ENCODE results near the gene GAGE1. TPM values are rescaled to one million over a fixed set of nuclear protein-coding genes. Genes with fewer than 3 reads are reported as not detected.

GAGE1 gene
- total and polyA plus RNA-seq, 9 of the 15 experiments (the other 6 are each of a cell fraction or from before 2014, with no cell fraction given): 204 to 1,651 (median 472) TPM

DNA sequence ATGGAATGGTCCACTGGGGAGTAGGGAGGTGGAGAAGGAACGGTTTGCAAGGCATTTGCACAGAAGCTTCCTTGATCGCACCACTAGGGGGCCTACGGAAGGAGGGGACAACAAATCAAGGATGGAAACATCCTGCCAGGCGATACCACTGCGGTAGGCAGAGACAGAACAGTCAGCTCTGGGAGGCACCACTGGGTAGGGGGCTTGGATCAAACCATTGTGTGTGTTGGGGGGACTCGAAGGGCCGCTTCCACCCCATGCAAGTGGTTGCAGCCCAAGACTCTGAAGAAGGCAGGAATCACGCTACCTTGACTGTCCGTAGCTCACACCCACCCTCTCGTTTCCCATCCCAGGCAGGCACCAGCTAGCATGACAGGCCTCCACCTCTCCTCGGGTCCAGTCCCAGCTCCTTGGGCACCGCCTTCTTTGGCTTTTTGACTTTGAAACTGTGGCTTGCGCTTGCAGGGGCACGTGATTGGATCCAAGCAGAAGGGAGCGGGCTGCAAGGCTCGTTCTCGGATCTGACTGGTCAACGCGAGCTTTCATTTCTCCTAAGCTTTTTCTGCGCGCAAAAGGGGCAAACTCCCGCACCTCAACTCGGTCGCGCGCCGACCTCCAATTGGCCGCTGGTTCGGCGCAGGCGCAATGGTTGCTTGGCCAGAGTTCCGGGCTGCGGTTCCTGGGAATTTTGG lies 28.4 kb downstream of the GAGE1 start (continued):
- TF ChIP-seq, protein P1, sequence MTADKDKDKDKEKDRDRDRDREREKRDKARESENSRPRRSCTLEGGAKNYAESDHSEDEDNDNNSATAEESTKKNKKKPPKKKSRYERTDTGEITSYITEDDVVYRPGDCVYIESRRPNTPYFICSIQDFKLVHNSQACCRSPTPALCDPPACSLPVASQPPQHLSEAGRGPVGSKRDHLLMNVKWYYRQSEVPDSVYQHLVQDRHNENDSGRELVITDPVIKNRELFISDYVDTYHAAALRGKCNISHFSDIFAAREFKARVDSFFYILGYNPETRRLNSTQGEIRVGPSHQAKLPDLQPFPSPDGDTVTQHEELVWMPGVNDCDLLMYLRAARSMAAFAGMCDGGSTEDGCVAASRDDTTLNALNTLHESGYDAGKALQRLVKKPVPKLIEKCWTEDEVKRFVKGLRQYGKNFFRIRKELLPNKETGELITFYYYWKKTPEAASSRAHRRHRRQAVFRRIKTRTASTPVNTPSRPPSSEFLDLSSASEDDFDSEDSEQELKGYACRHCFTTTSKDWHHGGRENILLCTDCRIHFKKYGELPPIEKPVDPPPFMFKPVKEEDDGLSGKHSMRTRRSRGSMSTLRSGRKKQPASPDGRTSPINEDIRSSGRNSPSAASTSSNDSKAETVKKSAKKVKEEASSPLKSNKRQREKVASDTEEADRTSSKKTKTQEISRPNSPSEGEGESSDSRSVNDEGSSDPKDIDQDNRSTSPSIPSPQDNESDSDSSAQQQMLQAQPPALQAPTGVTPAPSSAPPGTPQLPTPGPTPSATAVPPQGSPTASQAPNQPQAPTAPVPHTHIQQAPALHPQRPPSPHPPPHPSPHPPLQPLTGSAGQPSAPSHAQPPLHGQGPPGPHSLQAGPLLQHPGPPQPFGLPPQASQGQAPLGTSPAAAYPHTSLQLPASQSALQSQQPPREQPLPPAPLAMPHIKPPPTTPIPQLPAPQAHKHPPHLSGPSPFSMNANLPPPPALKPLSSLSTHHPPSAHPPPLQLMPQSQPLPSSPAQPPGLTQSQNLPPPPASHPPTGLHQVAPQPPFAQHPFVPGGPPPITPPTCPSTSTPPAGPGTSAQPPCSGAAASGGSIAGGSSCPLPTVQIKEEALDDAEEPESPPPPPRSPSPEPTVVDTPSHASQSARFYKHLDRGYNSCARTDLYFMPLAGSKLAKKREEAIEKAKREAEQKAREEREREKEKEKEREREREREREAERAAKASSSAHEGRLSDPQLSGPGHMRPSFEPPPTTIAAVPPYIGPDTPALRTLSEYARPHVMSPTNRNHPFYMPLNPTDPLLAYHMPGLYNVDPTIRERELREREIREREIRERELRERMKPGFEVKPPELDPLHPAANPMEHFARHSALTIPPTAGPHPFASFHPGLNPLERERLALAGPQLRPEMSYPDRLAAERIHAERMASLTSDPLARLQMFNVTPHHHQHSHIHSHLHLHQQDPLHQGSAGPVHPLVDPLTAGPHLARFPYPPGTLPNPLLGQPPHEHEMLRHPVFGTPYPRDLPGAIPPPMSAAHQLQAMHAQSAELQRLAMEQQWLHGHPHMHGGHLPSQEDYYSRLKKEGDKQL (CRISPR knock-in tag; IDR thresholded peaks at IDR 0.05; ENCODE audit: borderline replicate concordance): no peak
- TF ChIP-seq, protein P2, sequence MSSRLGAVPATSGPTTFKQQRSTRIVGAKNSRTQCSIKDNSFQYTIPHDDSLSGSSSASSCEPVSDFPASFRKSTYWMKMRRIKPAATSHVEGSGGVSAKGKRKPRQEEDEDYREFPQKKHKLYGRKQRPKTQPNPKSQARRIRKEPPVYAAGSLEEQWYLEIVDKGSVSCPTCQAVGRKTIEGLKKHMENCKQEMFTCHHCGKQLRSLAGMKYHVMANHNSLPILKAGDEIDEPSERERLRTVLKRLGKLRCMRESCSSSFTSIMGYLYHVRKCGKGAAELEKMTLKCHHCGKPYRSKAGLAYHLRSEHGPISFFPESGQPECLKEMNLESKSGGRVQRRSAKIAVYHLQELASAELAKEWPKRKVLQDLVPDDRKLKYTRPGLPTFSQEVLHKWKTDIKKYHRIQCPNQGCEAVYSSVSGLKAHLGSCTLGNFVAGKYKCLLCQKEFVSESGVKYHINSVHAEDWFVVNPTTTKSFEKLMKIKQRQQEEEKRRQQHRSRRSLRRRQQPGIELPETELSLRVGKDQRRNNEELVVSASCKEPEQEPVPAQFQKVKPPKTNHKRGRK (tag; IDR thresholded peaks at IDR 0.05): no peak
- TF ChIP-seq, protein P3, sequence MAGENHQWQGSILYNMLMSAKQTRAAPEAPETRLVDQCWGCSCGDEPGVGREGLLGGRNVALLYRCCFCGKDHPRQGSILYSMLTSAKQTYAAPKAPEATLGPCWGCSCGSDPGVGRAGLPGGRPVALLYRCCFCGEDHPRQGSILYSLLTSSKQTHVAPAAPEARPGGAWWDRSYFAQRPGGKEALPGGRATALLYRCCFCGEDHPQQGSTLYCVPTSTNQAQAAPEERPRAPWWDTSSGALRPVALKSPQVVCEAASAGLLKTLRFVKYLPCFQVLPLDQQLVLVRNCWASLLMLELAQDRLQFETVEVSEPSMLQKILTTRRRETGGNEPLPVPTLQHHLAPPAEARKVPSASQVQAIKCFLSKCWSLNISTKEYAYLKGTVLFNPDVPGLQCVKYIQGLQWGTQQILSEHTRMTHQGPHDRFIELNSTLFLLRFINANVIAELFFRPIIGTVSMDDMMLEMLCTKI (IDR thresholded peaks at IDR 0.05; ENCODE audit: partially characterized antibody): no peak
- TF ChIP-seq RAD51 (IDR thresholded peaks at IDR 0.05; ENCODE audit: borderline replicate concordance, low read depth): peak; percentile 28; the same call in 1 of the 2 replicates
- TF ChIP-seq FOXK2 (conservative IDR thresholded peaks at IDR 0.05 in 1 of 2, IDR thresholded peaks at IDR 0.05 in 1 of 2; ENCODE audit: low read depth in 2 of 2): peak in 1 of 2 experiments; percentile 87; a peak in 2 of 4 replicates
- no peak for TF ChIP-seq ZNF766 (CRISPR knock-in tag; conservative IDR thresholded peaks at IDR 0.05)
- no peak for TF ChIP-seq SMARCC2 (IDR thresholded peaks at IDR 0.05; ENCODE audit: low read depth)
- TF ChIP-seq, protein P4, sequence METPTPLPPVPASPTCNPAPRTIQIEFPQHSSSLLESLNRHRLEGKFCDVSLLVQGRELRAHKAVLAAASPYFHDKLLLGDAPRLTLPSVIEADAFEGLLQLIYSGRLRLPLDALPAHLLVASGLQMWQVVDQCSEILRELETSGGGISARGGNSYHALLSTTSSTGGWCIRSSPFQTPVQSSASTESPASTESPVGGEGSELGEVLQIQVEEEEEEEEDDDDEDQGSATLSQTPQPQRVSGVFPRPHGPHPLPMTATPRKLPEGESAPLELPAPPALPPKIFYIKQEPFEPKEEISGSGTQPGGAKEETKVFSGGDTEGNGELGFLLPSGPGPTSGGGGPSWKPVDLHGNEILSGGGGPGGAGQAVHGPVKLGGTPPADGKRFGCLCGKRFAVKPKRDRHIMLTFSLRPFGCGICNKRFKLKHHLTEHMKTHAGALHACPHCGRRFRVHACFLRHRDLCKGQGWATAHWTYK (CRISPR knock-in tag; IDR thresholded peaks at IDR 0.05): no peak
- TF ChIP-seq, protein P5, sequence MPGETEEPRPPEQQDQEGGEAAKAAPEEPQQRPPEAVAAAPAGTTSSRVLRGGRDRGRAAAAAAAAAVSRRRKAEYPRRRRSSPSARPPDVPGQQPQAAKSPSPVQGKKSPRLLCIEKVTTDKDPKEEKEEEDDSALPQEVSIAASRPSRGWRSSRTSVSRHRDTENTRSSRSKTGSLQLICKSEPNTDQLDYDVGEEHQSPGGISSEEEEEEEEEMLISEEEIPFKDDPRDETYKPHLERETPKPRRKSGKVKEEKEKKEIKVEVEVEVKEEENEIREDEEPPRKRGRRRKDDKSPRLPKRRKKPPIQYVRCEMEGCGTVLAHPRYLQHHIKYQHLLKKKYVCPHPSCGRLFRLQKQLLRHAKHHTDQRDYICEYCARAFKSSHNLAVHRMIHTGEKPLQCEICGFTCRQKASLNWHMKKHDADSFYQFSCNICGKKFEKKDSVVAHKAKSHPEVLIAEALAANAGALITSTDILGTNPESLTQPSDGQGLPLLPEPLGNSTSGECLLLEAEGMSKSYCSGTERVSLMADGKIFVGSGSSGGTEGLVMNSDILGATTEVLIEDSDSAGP (CRISPR knock-in tag; IDR thresholded peaks at IDR 0.05): no peak
- TF ChIP-seq, protein P6, sequence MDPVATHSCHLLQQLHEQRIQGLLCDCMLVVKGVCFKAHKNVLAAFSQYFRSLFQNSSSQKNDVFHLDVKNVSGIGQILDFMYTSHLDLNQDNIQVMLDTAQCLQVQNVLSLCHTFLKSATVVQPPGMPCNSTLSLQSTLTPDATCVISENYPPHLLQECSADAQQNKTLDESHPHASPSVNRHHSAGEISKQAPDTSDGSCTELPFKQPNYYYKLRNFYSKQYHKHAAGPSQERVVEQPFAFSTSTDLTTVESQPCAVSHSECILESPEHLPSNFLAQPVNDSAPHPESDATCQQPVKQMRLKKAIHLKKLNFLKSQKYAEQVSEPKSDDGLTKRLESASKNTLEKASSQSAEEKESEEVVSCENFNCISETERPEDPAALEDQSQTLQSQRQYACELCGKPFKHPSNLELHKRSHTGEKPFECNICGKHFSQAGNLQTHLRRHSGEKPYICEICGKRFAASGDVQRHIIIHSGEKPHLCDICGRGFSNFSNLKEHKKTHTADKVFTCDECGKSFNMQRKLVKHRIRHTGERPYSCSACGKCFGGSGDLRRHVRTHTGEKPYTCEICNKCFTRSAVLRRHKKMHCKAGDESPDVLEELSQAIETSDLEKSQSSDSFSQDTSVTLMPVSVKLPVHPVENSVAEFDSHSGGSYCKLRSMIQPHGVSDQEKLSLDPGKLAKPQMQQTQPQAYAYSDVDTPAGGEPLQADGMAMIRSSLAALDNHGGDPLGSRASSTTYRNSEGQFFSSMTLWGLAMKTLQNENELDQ (CRISPR knock-in tag; IDR thresholded peaks at IDR 0.05; ENCODE audit: borderline replicate concordance): no peak
- TF ChIP-seq NFRKB (IDR thresholded peaks at IDR 0.05; ENCODE audit: low read depth): no peak
- TF ChIP-seq MTA1 (IDR thresholded peaks at IDR 0.05; ENCODE audit: borderline replicate concordance): no peak

Data from K562 (cell line).